Endometrial microvascular endothelial cells (primary cell): ENCODE data around the gene CEP72. TPM values are rescaled to one million over a fixed set of nuclear protein-coding genes. Genes with fewer than 3 reads are reported as not detected.

Source experiments
- in situ Hi-C: cut with HindIII; loops from 2 replicates; pipeline ENCODE4 v1.10.0; 2017; ENCODE audit warnings: low sequenced_read_pairs, low pct_unique_long_range_greater_than_20kb; ENCODE audit errors: inconsistent ontology term
- total RNA-seq: library from RNA; depleted of rRNA; stranded (reverse); fragments of >200 nt; gene quantifications from one replicate; pipeline ENCODE4 v1.2.3, GENCODE V29; 2015; ENCODE audit errors: inconsistent ontology term

The CEP72 gene
- total RNA-seq, 1 donor from 2014 or later = 8.9 TPM

DNA sequence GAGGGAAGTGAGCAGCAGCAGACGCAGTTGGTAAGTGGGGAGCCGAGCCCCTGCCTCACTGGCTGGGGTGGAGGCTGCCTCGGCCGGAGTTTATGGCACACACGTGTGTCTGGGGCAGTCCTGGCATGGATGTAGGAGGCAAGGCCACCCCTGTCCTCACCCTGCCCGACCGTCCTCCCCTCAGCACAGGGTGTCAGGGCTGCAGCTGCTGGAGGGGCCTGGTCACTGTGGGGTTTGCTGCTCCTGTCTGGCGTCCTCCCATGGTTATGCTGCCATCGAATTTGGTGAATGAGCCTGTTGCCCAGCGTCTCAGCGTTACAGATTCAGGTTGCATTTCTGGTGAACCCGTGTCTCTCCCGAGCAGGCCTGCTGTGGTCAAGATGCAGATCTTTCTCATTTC lies 32.4 kb downstream of the CEP72 start:
- in situ Hi-C loops = no loop called here

DNA sequence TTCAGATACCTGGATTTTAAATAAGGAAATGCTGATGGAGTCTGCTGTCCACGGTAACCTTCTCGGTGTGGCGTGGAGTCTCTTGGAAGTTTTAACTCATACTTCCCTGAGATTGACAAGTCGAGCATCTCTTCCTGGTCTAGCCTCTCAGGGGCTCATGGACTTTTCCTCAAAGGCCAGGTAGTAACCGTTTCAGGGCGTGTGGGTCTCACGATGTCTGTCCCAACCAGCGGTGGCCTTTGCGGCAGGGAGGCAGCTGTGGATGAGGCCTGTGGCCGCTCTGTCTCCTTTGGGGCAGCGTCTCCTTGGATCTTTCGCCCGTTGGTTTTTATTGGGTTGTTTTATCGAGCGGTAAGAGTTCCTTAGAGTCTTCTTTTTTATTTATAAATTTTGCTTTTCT lies 32.8 kb downstream of the CEP72 start:
- in situ Hi-C loops = no loop called here

DNA sequence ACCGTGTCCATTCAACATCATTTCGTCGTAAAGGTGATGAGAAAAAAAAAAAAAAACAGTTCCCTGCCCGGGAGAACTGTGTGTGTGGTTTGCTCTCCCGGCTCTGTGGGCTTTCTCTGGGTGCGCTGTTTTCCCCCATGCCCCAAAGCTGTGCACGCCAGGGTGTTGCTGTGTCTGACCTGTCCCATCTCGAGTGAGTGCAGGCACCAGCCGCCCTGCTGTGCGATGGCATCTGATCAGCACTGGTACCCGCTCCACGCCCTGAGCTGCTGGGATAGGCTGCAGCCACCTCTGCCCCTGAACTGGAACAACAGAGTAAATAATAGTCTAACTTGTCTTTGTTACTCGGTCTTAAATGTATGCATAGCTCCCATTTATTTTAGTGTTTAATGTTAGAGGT lies 33.3 kb downstream of the CEP72 start:
- in situ Hi-C loops = no loop called here

DNA sequence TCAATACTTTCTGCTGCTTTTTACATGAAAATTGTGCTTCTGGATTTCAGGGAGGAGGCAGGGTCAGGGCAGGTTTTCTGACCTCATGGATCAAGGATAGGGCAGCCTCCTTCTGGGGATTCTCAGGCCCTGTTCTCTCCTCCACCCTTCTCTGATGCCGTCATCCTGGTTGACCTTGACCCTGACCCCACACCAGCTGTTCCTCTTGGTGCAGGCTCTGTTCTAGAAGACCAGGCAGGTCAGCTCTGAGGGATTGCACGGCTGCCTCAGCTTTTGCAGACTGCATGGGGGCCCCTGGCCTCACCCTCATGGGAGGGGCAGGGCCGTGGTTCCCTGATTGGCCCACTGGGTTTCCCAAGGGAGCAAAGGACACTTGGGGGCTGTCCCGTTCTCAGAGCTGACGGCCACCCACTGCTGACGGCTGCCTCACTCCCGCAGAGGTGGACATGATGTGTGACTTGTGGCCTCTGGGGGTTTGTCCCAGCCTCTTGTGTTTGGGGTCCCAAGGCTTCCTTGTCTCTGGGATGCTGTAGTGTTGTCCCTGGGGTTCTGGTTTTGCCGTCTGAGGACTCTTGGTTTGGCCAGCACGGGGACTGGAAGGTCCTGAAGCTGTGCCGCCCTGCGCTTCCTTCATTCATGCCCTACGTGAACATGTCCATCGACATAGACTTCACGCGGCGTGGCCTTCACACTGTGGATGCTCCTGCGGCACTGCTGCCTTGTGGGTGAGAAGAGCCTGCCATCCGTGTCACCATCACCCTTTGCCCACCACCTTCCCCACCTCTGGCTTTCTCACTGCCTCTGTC lies 34.5 kb downstream of the CEP72 start:
- in situ Hi-C loops = no loop called here

DNA sequence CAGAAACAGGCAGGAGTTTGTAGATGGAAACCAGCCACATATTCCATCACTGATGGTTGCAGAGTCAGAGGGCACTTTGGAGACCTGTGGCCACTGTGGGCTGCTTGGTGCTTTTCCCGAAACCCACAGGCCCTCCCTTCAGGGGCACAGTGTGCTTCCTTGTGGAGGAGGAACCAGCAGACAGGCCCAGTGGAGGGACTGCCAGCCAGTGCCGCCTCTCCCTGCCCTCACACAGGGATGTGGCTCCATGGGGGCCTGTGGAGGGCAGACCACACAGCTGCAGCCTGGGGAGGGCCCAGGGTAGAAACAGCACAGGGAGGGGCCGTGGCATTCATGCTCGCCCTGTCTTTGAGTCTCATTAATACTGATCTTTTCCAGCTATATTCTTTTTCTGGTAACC lies 35.2 kb downstream of the CEP72 start:
- in situ Hi-C loops = no loop called here

DNA sequence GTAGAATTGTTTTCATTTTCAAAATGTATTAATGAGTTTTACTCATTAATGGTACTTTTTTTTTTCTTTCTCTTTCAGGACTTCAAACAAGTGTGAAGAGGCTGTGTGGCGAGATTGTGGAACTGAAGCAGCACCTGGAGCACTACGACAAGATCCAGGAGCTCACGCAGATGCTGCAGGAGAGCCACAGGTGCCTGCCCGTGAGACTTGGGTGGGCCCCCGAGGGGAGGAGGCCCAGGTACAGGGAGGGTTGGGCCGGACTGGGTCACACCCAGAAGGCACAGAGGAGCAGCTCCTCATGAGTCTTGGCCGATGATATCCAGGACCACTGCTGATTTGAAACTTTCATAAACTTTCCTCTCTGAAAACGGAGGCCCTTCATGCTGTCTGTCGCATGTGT lies 35.6 kb downstream of the CEP72 start:
- in situ Hi-C loops = no loop called here

DNA sequence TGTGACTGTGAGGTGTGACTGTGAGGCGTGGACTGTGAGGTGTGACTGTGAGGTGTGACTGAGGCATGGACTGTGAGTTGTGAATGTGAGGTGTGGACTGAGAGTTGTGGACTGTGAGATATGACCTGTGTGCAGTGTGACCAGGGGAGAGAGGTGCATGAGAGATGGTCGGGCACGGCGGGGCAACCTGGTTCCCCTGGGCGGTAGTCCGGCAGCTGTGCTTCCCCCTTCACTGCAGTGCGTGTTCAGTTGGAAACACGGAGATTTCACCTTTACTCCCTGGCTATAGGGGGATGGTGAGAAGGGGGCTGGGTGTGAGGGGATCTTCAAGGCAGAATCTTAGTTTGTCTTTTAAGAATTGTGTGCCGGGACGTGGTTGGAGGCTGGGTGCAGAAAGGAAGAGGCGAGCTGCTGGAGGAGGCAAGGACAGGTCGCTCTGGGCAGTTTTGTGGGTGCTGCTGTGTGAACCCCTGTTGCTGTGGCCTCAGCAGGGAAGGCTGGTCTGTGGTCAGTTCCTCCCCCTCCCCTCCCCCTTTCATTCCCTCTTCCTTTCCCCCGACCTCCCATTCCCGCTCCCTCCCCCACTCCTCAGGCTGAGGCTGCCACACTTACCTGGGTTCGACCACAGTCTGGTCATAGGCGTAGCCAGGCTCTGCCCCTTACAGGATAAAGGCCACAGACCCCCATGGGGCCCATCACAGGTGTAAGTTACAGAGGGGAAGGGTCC lies 39.3 kb downstream of the CEP72 start:
- in situ Hi-C loops = no loop called here

DNA sequence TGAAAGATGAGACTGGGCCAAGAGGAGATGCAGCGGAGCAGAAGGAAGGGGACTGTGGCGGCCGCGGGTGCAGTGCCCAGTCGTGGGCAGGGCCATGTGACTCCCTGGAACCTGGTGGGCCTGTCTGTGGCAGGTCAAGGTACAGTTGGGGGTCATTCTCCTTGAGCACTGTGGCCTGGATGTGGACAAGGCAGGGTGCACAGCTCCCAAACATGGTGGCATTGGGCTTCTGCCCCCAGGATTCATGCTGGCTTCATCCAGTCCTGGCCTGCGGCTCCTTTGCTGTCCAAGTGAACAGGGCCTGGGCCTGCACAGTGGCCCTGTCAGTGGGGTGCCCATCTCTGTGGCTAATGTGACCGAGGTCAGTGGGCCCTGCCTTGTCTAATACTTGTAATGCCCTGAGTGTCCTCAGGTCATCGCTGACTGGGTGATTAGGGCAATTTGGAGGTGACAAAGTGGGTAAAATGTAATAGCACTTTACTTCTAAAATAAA lies 39.9 kb downstream of the CEP72 start:
- in situ Hi-C loops = no loop called here

DNA sequence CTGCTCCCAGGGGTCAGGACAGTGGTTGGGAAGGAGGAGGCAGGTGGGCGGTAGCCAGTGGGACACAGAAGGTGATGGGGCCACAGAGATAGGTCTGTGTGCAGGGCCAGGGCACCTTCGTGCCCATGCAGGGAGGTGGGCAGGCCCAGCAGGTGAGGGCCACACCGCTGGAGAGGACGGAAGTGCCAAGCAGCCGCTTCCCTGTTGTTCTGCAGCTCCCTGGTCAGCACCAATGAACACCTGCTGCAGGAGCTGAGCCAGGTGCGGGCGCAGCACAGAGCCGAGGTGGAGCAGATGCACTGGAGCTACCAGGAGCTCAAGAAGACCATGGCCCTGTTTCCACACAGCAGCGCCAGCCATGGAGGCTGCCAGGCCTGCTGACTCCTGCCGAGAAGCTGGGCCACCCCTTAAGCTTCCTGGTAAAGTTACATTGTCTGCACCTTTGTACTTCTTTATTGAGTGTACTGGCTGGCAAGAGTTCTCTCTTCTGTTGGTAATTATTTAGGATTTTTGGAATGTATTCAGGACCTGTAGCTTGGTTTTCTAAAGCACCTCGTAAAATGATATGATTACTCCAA lies 40.7 kb downstream of the CEP72 start:
- in situ Hi-C loops = no loop called here

DNA sequence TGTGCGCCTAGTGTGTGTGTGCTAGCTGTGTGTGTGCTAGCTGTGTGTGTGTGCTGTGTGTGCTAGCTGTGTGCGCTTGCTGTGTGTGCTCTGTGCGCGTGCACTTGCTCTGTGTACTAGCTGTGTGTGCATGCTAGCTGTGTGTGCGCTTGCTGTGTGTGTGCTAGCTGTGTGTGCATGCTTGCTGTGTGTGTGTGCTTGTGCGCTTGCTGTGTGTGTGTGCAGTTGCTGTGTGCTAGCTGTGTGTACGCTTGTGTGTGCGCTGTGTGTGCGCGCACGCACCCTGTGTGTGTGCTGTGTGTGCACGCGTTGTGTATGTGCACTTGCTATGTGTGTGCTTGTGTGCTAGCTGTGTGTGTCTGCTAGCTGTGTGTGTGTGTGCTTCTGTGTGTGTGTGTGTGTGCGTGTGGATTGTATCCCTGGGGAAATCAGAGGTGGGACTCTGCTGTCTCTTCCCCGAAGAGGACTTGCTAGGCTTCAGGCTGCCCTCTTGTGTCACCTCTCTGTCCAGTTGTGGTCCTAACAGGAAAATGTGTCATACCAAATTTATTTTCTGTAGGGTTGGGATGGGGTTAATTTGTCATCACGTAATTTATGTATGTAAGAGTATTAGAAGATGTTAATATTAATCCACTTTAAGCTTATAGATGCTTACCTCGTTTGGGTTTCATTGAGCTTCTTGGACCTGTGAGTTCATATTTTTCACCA lies 42.1 kb downstream of the CEP72 start:
- in situ Hi-C loops = no loop called here

DNA sequence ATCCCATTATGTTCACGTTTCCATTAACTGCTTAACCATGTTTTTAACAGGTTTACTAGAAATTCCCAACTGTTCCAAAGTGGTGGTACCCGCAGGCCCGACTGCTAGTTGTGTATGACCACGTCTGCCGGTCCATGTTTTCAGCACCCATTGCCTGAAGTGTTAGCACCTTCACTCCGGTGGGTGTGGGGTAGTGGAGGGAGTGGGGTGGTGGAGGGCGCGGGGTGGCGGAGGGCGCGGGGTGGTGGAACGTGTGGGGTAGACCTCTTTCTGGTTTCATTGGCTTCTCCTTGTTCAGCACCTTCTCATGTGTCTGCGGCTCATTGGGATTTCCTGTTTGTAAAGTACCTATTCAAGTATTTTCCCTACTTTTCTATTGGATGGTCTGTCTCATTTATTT lies 43.3 kb downstream of the CEP72 start:
- in situ Hi-C loops = no loop called here

DNA sequence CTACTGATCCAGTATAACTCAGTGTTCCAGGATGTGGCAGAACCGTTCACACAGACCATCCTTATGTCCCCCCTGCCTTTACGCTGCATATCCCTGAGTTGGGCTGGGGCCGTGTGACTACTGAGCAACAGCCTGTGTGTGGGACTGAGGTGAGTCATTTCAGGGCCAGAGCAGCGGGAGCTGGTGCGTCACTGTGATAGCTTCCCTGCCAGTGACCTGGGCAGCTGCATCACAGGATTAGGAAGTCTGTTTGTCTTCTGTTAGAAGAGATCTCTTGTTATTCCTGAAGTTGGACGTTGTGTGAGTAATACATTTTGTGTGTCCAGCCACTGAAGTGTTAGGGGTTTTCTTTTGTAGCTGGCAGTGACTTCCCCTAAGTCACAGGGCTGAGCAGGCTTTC lies 45.4 kb downstream of the CEP72 start:
- in situ Hi-C loops = no loop called here

DNA sequence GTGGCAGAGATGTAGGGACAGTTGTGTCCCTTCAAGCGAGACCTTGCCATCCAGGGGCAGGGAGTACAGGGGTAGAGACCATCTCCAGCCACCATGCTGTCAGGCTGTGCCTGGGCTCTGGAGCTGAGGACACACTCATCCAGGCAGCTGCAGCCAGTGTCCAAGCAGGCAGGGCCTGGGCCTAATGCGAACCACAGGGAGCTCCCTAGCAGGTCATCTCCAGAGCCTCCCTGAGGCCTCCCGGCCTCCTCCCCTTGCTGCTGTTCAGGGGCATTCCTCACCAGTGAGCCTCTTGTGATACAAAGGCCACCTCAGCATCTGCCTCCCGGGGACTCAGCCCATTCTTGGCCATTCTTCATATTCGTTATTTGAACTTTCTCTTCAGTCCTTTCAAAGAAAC lies 46.0 kb downstream of the CEP72 start:
- in situ Hi-C loops = no loop called here

DNA sequence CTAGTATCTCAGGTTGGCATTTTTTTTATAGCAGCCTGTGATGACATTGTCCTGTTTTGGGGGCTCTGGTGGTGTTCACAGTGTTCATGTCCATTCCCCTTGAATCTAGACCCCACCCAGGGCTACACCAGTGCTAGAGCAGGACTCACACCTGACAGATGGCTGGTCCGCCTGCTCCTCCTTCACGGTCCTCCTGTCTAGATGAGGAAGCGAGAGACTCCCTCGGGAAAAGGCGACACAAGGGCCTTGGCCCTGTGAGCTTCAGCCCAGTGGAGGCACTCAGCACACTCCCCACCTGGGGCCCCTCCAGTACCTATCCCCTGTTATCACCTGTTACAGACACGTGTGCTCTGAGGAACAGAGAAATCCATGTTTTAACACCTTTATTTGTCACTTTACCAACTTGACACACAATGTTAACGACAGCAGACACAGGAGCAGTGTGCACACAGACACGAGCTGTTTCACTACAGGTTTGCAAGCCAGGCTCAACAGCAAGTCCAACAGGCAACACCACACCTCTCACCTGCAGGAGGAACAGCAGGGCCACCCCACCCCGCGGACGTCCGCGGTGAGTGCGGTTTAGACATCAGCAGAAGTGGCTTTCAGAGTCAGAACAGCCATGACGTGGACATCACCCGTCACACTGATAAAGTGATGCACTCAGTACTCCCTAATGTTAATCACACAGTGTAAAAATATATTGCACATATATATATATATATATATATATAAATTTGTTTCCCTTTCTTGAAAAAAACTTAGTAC lies 47.5 kb downstream of the CEP72 start:
- in situ Hi-C loops = loop anchor here (10.0 kb wide), 1 partner anchor 245 kb away; no protein-coding TSS in a partner anchor

DNA sequence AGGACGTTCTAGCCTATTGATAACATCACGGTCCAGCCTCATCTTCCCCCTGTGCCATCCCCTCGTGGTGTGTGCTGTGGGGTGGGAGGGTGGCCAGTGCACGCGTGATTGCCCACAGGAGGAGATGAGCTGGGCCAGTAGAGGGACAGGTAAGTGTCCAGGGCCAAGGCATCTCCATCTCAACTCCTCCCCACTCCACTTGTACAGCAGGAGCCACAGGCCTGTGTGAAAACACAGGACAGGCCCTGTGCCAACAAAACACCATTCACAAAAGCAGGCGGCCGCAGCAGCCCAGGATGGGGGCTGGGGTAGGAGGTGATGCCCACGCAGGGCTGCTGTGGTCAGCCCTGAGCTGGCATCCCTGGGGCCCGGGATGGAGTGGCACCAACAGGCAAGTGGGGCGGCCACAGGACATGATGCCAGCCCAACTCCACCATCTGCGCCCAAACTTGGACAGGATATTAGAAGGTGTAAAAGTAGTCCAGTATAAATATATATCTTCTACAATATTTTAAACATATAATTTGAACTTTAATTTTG lies 48.4 kb downstream of the CEP72 start:
- in situ Hi-C loops = loop anchor here (10.0 kb wide), 1 partner anchor 244 kb away; no protein-coding TSS in a partner anchor

DNA sequence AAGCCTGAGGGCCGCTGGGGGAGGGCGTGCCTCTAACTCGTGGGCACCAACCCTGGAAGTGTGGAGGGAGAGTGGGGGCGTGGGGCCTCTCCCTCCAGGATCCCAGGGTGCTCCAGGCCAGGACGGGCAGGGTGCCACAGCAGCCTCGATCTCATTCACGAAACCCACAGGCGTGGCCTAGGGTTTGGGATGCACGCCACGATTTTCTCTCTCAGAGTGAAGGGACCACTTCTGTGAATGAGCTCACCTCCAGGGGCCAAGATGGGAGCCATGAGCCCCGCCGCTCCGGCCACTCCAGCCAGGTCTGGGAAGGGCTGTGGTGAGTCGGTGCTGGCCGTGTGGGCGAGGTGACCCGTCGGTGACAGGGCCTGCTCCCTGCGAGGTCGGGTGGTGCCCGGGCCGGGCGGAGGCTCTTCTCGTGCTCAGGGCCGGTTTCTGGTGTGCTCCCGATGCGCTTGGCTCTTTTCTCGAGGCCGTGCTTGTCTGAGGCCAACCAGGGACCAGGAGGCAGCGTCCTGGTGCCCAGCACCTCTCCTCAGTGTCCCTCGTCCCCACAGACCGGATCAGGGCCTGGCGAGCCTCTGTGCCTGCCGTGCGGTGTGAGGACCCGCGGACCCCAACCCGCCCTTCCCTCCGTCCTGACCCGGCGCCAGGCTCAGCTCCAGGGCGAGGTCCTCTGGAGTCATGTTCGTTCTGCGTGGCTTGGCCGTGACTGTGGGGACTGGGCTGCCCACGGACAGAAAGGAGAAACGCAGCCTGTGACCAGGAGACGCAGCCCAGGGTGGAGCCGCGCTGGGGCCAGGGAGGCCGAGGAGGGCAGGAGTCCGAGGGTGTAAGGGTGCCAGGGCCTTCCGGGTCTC lies 50.0 kb downstream of the CEP72 start:
- in situ Hi-C loops = loop anchor here (10.0 kb wide), 1 partner anchor 243 kb away; no protein-coding TSS in a partner anchor

DNA sequence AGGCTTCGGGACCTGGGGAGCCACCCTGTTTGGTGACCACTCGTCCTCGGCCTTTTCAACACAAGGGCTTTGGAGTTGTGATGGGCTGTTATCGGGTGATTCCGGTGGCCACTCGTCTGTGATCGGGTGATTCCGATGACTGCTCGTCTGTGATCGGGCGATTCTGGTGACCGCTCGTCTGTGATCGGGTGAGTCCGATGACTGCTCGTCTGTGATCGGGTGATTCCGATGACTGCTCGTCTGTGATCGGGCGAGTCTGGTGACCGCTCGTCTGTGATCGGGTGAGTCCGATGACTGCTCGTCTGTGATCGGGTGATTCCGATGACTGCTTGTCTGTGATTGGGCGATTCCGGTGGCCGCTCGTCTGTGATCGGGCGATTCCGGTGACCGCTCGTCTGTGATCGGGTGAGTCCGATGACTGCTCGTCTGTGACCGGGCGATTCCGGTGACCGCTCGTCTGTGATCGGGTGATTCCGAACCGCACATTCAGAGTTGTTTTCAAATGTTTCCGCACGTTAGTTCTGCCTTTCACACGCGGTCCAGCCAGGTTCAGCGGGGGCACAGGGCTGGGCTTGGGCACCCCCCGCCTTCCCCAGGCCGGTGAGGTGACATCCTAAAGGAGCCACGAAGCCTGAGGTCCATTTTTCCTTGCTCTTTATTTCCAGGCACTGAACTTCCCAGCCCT lies 50.8 kb downstream of the CEP72 start:
- in situ Hi-C loops = loop anchor here (10.0 kb wide), 1 partner anchor 242 kb away; no protein-coding TSS in a partner anchor
